OCI-M1 (cell line): ENCODE measurements around the gene PNPLA3.
A peak's percentile ranks its signal among the peaks of the same experiment; 100 is the strongest.

Experiments used
- DNase-seq: peaks from one replicate; lab custom pipeline; 2025; lab: John Stamatoyannopoulos, UW

The PNPLA3 gene

DNA sequence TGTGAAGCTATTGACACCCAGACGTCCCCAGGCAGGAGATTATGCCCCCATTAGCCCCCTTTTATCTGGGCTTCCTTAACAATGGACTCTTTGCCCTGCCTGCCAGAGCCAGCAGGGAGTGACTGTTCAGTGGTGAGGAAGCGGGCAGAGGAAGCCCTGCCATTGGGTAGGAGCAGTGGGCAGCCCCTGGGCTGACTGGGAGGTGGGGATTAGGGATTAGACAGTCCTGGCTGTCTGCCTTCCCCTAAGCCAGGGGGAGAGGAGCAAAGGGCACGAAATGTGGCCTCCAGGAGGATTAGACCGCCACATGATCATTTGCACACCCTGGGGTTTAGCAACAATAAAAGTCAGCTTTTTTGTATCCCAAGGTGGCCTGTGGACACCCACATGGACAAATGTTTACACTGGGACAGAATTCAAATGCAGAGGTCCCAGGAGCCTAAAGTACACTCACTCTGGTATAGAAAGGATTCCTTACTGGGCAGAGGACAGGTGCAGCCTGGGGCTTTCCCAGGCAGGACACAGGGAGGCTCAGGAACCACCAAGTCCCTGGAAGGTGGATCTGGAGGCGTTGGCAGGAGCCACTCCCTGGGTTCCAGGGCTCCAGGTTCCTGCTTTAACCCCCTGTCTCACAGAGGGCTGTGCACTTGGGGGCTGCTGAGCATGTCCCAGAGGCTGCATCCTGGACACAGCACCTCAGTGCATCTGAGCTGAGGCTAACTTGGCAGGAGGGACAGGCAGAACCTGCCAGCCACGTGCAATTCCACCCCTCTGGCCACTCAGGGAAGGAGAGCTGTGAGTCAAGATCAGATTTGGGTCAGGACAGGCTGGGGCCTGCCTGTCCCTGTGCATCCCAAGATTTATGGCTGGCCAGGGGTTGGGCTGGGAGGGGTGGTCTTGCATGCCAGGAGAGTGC lies 2.1 kb downstream of the PNPLA3 start:
- DNase-seq = no peak

DNA sequence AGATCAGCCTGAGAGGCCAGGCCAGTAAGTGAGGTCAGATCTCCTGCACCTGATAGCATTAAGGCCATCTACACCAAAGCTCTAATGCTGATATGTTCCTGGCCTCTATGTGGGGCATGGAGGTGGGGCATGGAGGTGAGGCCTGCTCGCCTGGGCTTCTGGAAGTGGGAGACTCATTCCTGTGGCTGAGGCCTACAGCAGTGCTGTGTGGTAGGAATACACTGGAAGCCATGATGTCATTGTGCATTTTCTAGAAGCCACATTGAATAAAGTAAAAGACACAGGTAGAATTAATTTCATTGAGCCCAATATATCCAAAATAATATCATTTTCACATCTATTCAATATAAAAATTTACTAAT lies 2.7 kb downstream of the PNPLA3 start:
- DNase-seq = no peak

DNA sequence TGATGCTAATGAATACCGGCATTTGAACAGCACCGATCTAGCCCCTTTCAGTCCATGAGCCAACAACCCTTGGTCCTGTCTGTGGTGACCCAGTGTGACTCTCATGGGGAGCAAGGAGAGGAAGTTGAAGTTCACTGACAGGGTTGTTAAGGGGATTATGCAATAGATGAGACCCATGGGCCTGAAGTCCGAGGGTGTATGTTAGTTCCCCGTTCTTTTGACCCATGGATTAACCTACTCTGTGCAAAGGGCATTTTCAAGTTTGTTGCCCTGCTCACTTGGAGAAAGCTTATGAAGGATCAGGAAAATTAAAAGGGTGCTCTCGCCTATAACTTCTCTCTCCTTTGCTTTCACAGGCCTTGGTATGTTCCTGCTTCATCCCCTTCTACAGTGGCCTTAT lies 4.9 kb downstream of the PNPLA3 start:
- peak; percentile 23 for DNase-seq

DNA sequence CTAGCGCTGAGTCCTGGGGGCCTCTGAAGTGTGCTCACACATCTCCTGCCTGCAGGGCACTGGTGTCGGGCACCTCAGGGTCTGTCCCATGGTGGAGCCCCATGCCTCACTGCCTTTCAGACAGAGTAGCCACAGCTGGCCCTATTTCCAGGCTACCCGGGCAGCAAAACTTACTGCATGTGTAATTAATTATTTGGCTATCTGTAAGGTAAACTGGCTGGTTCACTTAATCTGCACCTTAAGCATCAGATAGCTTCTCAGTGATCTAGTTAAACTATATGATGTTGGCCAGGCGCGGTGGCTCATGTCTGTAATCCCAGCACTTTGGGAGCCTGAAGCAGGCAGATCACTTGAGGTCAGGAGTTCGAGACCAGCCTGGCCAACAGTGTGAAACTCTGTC lies 5.3 kb downstream of the PNPLA3 start:
- no peak for DNase-seq

DNA sequence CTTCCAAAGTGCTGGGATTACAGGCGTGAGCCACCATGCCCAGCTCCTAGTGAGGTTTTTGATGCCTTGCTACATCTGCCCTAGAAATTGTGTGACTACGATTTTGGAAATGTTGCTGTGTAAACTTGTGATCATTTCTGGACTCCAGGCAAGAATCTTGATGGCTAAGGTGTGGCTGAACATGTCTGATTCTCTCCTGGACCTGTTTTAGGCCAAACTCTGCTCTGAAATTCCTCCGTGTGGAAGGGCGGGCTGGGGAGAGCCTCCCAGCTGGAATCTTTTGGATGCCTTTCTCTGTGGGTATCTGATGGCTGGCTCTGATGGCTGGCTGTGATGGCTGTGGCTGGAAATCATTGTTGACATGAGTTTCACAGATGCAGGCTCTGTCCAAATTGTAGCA lies 8.2 kb downstream of the PNPLA3 start:
- no peak for DNase-seq

DNA sequence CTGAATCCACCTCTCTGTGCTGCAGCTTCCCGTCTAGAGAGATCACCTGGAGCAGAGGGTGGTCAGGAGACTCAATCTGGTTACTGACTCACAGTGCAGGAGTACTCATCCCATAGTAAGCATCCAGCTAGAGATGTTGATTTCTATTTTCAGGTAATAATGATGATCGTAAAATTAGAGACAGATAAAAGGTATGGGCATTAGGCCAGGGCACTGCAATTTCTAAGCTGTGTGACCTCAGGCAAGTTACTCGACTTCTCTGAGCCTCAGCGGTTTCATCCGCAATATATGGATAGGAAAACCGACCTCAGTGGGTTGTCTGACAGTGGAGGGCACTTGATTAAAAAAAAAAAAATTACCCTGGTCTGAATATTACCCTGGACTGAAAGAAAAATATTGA lies 17.8 kb downstream of the PNPLA3 start:
- no peak for DNase-seq

DNA sequence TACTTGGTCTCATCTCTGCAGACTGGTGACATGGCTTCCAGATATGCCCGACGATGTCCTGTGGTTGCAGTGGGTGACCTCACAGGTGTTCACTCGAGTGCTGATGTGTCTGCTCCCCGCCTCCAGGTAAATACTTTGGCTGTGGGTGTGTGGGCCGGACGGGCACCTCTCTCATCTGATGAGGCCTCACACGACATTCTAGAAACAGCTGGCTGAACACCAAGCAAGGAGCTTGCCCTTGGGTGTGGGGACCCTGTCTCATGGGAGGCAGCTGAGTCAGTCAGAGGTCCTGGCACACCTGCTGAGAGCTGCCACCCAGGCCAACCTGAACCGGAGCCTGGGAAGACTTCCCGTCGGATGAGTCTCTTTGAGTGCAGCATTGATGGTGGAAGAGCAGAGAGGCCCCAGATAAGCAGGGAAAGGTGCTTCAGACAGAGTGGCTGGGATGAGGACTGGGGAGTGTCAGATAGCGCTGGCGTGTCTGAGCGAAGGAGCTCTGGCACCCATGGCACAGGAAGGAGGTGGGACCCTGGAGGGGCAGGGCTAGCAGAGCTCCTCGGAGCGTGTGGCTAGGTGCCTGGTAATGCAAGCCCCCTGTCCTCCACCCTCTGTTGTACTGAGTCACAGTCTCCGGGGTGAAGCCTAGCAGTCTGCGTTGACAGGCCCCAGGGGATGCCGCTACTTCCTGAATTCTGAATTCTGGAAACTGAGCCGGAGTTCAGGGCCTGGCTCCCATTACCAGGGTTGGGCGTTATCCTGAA lies 21.2 kb downstream of the PNPLA3 start:
- DNase-seq = no peak

DNA sequence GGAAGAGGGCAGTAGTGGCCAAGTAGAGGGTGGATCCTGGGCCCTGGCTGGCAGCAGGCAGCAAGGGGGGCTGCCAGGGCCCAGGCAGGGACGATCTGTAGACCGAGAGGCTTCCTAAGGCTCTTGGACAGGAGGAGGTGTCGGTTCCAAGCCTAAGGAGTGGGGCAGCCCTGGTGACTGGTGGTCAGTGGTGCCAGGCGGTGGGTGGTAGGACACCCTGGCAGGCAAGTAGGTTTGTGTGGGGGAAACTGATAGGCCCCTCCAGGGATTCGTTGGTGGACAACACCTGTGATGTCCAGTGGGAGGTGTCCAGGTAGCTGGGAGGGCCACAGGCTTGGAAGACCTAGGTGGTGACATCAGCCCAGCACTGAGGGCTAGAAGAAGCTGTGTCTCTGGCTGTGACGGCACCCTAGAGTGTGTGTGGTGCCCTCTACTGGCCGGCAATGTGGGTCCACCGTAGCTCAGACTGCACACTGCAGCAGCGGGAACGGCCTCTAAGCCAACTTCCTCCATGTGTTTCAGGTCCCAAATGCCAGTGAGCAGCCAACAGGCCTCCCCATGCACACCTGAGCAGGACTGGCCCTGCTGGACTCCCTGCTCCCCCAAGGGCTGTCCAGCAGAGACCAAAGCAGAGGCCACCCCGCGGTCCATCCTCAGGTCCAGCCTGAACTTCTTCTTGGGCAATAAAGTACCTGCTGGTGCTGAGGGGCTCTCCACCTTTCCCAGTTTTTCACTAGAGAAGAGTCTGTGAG lies 22.2 kb downstream of the PNPLA3 start:
- peak; percentile 81 for DNase-seq

DNA sequence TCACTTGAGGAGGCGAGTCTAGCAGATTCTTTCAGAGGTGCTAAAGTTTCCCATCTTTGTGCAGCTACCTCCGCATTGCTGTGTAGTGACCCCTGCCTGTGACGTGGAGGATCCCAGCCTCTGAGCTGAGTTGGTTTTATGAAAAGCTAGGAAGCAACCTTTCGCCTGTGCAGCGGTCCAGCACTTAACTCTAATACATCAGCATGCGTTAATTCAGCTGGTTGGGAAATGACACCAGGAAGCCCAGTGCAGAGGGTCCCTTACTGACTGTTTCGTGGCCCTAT lies 22.7 kb downstream of the PNPLA3 start:
- DNase-seq = no peak

DNA sequence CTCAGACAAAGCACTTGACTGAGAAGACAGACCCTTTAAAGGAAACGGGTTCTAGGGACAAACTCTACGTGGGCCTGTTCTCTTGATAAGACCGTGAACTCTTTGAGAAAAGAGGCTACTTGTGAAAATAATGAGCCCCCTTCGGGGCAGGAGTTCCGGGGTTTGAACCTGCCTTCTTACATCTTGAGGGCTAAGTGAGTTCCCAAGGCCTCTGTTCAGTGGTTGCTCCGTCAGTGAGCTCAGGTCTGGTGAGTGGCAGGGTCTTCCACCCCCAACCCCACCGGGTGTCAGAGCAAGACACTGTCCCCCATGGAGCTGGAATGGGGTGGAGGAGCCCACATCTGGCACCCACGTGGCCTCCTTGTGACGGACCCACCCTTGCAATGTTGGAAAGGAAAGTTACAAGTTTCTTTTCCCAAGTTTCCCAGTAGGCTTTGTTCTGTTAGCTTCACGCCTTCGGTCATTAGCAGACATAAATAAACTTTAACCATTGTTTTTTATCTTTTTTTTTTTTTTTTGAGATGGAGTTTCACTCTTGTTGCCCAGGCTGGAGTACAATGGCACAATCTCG lies 25.3 kb downstream of the PNPLA3 start:
- DNase-seq = no peak

DNA sequence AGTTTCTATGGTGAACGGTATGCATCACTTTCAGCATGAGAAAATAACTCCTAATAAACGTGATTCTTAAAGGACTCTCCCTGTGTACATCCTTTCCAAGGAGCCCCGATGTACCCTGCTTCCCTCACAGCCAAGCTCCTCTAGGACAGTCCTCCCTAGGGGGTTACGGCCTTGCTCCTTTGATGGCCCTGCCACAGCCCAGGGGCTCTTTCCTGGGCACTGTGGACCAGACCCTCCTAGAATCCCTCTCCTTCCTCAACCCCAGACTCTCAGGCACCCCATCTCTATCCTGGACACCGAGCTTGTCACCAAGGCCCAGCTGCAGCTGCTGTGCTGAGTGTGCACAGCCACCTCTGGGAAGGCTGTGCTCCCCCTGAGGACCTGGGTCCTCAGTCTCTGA lies 27.8 kb downstream of the PNPLA3 start:
- no peak for DNase-seq

DNA sequence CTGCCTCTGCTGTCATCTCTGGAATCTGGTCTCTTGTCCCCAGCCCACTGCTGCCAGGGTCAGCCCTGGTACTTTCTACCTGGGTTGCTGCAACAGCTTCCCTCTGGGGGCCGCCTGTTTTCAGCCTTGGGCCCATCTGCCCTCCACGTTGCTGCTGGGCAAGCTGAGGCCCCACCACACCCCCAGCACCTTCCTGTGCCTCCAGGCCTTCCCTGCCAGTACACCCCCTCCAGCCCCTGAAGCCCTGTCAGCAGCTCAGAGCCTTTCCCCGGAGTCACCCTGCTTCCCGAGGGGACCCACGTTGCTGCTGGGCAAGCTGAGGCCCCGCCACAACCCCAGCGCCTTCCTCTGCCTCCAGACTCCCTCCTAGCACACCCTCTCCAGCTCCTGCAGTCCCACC lies 28.4 kb downstream of the PNPLA3 start:
- DNase-seq = no peak

DNA sequence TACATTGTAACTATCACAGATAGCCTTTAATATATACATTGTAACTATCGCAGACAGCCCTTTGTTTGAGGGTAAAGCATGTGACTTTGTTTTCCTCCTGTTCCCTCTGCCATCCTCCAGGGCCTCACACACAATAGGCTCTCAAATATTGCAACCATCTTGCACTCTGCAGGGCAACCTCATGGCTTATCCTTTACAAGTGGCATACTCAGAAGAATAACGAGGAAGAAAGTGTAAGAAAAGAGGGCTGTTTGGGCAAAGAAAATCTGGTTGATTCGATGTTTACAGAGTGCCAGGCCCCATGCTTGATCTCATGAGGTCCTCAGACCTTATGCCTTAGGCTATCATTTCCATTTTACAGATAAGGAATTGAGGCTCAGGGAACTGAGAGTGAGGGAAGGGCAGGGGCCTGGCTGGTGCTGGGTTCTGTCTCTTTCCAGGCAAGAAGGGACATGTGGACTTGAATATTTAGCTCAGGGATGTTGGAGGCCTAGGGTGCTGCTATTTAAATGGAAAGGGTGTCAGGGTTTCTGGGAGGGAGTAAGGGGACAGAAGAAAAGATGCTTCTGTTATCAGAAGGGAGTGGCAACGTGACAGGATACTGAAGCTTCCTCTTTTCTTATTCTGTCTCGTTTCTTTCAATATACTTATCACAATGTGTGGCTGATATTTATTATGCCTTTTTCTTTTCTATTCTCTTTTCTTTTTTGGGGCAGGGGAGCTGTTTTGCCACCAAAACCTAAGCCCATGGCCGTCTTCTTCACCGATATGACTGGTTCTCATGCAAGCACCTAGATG lies 30.6 kb downstream of the PNPLA3 start:
- DNase-seq = peak; percentile 48

DNA sequence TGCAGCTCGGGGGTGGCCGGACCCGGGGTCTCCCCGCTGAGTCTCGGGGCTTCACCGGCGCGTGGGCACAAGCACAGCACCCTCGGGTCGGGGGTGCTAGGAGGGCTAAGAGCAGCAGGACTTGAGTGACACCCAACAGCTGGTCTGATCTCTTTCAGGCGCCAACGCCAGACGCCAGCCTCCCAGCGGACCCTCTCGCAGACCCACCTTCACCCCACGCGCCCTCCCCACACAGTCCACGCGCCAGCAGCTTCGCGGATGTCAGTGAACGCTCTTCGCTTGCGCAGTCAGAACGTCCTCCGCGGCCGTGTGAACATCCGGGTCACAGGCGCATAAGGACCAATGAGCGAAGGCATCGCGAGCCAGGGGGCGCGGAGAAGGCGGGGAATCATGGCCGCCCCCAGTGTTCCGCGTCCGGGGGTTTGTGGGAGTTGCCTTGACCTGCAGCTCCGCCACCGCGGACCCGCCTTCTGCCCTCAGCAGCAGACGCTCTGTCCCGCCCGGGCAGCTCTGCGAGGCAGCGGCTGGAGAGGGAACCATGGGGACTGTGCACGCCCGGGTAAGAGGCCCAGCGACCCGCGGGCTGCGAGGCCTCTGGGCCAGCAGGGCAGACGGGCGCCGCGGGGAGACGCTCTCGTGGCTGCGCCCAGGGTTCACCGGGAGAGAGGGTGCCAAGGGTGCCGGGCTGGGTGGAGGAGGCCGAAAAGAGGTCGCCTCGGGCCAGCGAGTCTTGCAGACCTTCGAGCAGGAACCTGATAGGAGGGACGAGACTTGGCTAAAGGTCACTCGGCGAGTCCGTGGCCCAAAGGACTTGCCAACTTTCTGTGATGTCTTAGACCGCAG lies 31.7 kb downstream of the PNPLA3 start, which contains the start of gene SAMM50:
Gene SAMM50, plus strand, starts transcription at position 403 of the 843 bp plus-strand sequence. Its CDS starts 136 bp downstream, at position 539.
- peak; percentile 92 for DNase-seq

DNA sequence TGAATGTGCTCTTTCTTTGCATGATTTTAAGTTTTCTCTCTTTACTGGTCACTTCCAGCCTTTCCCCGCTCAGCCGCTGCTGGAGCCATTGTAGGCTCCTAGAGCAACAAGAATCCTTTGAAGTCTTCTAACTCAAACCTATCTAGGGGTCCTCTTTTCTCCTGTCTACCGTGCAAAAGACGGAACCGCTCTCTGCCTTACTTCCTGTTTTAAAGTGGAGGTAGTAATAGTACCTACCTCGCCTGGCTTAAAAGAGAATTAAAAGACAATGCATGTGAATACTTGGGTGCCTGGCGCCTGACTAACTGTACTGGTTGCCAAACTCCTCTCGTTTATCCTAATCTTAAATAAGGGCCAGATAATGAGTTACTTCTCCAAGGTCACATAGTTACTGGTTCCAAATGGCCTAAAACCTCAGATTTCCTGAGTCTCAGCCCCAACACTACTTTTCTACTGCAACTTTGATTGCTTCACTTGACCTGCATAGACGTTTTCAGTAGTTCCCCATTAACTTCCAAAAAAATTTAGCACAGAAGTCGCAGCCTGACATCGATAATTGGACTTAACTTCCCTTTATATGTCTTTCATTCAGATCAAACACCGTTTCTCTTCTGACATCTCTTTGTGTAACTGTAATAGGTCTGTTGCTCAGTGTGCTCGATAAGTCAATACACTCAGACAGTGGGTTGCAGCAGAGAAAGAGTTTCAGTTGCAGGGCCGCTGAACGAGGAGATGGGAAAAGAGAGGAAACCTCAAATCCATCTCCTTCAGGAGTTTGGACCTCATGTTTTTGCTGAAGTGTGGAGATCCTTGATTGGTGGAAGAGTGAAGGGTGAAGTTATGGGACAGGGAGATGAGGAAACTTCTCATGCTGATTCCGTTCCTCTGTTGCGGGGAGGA lies 32.5 kb downstream of the PNPLA3 start:
- DNase-seq = peak; percentile 70

DNA sequence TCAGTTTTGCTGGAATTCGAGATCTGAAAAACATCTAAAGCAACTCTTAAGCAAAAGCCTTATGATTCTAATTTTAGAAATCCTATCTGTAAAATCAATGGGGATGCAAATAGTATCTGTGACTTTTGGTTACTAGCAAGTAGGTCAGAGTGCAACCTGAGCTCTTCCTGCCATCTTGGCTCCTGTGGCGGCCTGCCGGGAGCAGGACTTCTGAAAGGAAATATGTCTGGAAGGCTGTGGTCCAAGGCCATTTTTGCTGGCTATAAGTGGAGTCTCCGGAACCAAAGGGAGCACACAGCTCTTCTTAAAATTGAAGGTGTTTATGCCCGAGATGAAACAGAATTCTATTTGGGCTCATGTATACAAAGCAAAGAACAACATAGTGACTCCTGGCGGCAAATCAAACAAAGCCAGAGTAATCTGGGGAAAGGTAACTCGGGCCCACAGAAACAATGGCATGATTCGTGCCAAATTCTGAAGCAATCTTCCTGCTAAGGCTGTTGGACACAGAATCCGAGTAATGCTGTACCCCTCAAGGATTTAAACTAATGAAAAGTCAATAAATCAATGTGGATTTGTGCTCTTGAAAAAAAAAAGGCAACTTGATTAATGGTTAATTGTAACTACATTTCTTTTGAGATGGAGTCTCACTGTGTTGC lies 33.3 kb downstream of the PNPLA3 start:
- no peak for DNase-seq

DNA sequence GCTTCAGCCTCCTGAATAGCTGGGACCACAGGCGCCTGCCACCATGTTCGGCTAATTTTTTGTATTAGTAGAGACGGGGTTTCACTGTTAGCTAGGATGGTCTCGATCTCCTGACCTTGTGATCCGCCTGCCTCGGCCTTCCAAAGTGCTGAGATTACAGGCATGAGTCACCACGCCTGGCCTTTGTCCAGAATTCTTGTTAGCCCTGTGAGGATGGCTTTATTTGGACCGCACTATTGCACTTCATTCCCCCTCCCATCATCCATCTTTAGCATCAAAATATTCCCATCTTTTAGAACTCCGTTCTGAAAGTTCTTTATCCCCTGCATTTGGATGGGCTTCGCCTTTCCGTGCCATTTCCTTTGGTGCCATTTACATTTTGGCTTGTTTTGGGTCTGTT lies 34.3 kb downstream of the PNPLA3 start:
- no peak for DNase-seq

DNA sequence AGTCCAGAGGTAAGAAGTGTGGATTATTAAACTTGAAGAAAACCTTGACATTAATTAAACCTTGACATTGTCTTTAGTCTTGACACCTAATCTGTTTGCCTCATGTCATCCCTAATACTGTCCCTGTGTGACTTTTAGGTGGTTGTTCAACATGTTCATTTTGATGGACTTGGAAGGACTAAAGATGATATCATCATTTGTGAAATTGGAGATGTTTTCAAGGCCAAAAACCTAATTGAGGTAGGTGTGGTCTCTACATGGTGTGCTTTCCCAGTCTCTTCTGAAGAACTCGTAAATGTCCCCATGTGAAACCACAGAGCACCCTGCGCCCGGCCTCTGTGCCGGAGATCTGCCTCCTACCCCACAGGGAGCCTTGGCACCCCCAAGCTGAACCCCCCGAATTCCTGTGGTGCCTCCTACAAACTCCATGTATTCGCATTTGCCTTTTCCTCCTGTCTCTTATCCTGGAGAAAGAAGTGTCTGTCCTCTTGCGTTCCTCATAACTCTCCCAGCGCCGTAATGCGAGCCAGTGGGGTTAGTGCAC lies 40.8 kb downstream of the PNPLA3 start:
- no peak for DNase-seq

DNA sequence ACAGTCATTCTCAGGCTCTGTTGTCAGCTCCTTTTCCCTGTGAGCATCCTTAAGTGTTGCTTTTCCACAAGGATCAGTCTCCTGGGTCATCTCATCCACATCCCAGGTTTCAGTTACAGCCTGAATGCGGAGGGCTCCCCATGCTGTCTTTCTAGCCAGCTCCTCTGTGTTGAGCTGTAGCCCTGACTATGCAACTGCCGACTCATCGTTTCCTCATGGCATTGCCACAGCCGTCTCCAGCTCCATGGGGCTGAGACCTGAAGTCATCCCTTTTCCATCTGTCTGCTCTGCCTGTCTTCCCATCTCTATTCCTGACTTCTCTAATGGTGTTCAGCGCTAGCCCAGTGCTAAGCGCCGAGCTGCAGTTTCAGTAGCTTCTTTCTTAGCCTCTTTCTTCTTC lies 43.5 kb downstream of the PNPLA3 start:
- DNase-seq = no peak
